ENCODE results near the gene PKDCC. TPM values are rescaled to one million over a fixed set of nuclear protein-coding genes. Genes with fewer than 3 reads are reported as not detected.

The PKDCC gene
- total and polyA plus RNA-seq, 8 donors, result 8.1 to 60.9 (median 24.5) TPM

DNA sequence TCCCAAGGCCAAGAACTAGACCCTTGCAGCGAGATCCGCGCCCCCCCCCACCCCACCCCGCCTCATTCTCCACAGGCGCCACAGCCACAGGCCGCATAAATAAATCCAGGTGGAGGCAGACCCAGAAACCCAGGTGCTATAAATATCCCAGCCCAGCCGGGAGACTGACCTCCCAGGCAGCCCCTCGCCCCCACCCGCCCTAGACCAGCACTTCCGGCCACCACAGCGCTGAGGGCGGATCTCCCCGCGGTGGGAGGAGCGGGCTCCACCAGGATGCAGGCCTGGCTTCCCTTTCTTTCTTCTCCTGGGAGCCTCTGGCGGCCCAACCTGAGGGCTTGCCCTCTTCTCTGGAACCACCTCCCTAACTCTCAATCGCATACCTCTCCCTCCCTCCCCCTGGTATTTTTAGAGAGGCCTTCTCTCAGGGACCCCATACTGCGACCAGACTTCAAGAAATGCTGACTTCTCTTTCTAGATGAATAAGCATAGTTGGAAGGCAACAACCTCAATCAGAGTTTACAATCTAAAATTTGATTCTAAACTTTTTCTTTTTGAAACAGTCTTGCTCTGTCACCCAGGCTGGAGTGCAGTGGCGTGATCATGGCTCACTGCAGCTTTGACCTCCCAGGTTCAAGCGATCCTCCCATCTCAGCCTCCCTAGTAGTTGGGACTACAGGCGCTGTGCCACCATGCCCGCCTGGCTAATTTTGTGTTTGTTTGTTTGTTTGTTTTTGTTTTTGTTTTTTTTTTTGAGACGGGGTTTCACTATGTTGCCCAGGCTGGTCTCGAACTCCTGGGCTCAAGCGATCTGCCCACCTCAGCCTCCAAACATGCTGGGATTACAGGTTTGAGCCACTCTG lies 55.0 kb downstream of the PKDCC start:
- peak; percentile 54 to 82 (median 66) for DNase-seq
- FAIRE-seq, result no peak
- H3K36me3 ChIP-seq, result no peaks in the 10 kb centered on the region
- ATAC-seq, result peak; percentile 56 to 71 (median 64)
- peaks cover 0 to 6% (median 3%) of the 10 kb centered on the region in 3 donors for H3K4me1 ChIP-seq
- H3K27ac ChIP-seq, result peak overlapping the region; percentile 66 to 92 (median 84)
- TF ChIP-seq, protein P1, sequence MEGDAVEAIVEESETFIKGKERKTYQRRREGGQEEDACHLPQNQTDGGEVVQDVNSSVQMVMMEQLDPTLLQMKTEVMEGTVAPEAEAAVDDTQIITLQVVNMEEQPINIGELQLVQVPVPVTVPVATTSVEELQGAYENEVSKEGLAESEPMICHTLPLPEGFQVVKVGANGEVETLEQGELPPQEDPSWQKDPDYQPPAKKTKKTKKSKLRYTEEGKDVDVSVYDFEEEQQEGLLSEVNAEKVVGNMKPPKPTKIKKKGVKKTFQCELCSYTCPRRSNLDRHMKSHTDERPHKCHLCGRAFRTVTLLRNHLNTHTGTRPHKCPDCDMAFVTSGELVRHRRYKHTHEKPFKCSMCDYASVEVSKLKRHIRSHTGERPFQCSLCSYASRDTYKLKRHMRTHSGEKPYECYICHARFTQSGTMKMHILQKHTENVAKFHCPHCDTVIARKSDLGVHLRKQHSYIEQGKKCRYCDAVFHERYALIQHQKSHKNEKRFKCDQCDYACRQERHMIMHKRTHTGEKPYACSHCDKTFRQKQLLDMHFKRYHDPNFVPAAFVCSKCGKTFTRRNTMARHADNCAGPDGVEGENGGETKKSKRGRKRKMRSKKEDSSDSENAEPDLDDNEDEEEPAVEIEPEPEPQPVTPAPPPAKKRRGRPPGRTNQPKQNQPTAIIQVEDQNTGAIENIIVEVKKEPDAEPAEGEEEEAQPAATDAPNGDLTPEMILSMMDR (IDR thresholded peaks at IDR 0.05), result no peak
- no peaks in the 10 kb centered on the region for H3K27me3 ChIP-seq
- peak overlapping the region in 1 of 4 donors; percentile 49 for H3K4me3 ChIP-seq
- no peaks in the 10 kb centered on the region for H3K9me3 ChIP-seq
- intact Hi-C loops (cut with DNase I), result no loop called here
- WGBS, 2 donors, result 70 to 73% methylated on average over 18 to 25 of the region's 25 CpGs

DNA sequence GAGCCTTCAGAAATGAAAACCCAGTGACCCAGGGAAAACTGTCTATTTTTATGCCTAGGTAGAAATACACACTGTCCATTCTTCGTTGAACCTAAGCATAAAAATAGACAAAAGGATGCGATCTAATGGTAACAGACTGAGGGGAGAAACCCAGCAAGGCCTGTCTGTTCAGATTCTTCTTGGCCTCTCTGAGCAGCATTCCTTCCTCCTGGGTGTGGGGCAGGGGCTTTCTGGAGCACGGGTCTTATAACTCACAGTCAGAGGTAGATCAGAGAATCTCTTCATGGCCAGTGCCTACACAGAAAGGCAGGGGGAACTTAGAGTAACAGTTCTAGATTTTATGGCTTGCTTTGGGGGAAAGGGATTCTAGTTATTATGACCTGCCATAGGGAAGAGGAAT lies 56.0 kb downstream of the PKDCC start:
- Histone ChIP-seq H3K4me3 (no peak overlapping the region), H3K36me3 (no peaks in the 10 kb centered on the region), H3K4me1 (peaks cover 0 to 6% (median 3%) of the 10 kb centered on the region in 3 donors), H3K27ac (no peak overlapping the region), H3K27me3 (no peaks in the 10 kb centered on the region), H3K9me3 (no peaks in the 10 kb centered on the region)
- TF ChIP-seq, protein P1 (IDR thresholded peaks at IDR 0.05), result no peak
- DNase-seq, result no peak
- 72 to 75% methylated on average over 3 of the region's 3 CpGs for whole genome bisulfite sequencing, 2 donors
- intact Hi-C loops (cut with DNase I), result no loop called here
- no peak for ATAC-seq
- no peak for FAIRE-seq

DNA sequence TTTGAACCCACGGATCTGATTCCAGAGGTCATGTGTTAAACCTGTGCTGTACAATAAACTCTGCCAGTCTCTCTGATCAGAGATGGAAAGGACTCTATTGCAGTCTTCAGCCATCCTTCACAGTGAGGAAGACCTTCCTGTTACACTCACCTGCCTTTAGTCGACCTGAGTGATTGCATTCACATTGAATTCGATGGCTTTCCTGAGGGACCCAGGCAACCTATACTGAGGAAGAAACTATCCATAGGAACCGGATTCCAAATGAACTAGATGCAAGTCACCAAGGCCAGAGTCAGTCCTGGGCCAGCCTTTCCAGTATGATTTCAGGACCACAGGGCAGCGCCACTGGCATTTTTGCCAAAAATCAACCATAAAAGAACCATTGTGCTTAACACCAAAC lies 56.8 kb downstream of the PKDCC start:
- Histone ChIP-seq H3K27me3 (no peaks in the 10 kb centered on the region), H3K36me3 (no peaks in the 10 kb centered on the region), H3K4me1 (peaks cover 0 to 6% (median 3%) of the 10 kb centered on the region in 3 donors), H3K27ac (no peak overlapping the region), H3K4me3 (no peak overlapping the region), H3K9me3 (no peaks in the 10 kb centered on the region)
- intact Hi-C loops (cut with DNase I), result no loop called here
- 82 to 85% methylated on average over 5 of the region's 5 CpGs for WGBS, 2 donors
- FAIRE-seq, result no peak
- TF ChIP-seq, protein P1 (IDR thresholded peaks at IDR 0.05), result no peak
- ATAC-seq, result no peak
- DNase-seq, result no peak

DNA sequence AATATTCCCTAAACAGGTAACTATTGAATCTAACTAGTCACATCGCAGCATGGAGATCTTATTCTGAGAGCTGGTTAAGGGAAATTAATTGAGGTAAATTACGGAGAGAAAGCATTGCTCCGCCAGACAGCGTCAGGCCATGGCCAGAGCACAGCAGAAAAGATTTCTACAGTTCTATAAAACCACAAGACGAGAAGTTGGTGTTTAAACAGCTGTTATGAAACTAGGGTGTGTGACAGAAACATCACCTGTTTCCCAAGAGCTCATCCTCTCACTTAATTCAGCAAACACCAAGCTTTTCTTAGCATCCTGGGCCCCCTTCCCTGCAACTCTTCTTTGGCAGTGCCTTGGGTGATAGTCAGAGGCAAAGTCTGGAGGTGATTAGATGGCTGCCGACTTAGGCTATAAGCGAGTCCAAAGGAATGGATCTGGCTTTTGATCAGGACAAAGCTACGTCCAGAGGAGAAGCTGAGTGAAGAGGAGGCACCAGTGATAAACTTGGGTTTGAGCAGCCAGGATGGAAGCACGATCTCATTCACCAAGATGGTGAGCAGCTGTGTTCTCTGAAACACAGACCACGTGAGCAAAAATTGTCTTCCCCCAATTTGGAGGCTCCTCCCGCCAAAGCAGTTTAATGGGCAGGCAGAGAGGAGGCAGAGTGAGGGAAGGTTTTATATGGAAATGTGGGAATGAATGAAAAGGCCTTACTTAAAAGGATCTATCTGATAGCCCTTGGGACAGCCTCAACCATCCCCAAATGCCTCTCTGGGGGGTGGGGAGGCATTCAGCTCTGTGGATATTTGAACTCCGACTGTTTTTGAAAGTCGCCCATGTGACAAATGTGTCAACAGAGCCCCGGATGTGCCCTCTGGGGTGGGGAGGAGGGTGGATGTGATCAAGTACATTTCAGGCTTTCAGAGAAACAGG lies 57.8 kb downstream of the PKDCC start:
- Histone ChIP-seq H3K4me1 (peaks cover 0 to 6% (median 3%) of the 10 kb centered on the region in 3 donors), H3K27ac (peak overlapping the region in 2 of 4 donors; percentile 23 to 36), H3K4me3 (no peak overlapping the region), H3K9me3 (no peaks in the 10 kb centered on the region), H3K36me3 (no peaks in the 10 kb centered on the region), H3K27me3 (no peaks in the 10 kb centered on the region)
- no peak for FAIRE-seq
- ATAC-seq, result peak in 1 of 4 donors; percentile 32
- intact Hi-C loops (cut with DNase I), result no loop called here
- peak in 1 of 6 donors; percentile 43 for DNase-seq
- WGBS, 2 donors, result 72 to 74% methylated on average over 14 of the region's 14 CpGs
- TF ChIP-seq, protein P1 (IDR thresholded peaks at IDR 0.05), result no peak
